Right lobe of liver (tissue), 4 donors: Measurements from ENCODE around the gene SPP2.

Experiments
- POLR2A ChIP-seq: fragments of 450-650 bp; IDR thresholded peaks from one replicate; pipeline ENCODE4 v1.6.1; 2017; ENCODE audit warnings: antibody characterized with exemption, mild to moderate bottlenecking
- TF ChIP-seq, protein P1 (sequence below), 4 donors: fragments of 200-600 bp in 3 of 4; fragments of 450-650 bp in 1 of 4; IDR thresholded peaks; one replicate each; pipeline versions ENCODE4 v1.5.1 to v1.8.0; 2016 to 2022; ENCODE audit warnings: antibody characterized with exemption in 4 of 4, mild to moderate bottlenecking in 2 of 4
- donor health status: DM: no; HTN: no; CAD: no.
- donor health status: DM: no; HTN: no; CAD: no.
- donor health status: DM: no; HTN: yes; CAD: no.

DNA sequence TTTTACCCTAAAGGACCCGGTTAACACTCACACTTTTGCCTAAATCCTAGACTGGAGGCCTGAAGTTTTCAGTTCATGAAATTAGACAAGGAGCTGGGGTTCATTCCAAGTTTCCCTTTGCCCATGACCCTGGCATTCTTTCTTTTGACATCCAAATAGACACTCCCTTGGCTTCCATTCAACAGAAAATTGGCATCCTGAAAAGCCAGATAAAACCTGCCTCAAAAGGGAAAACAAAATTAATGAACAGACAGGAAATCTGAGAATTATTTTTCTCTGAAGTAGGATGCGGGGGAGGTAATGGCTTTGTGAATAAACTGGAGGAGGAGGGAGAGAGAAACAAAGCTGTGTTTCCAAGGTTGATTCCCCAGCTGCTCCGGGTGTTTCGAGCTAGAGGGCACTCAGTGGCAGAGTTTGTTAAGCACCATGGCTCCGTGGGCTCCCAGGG, 41.0 kb downstream of the SPP2 start:
- TF ChIP-seq, protein P1, sequence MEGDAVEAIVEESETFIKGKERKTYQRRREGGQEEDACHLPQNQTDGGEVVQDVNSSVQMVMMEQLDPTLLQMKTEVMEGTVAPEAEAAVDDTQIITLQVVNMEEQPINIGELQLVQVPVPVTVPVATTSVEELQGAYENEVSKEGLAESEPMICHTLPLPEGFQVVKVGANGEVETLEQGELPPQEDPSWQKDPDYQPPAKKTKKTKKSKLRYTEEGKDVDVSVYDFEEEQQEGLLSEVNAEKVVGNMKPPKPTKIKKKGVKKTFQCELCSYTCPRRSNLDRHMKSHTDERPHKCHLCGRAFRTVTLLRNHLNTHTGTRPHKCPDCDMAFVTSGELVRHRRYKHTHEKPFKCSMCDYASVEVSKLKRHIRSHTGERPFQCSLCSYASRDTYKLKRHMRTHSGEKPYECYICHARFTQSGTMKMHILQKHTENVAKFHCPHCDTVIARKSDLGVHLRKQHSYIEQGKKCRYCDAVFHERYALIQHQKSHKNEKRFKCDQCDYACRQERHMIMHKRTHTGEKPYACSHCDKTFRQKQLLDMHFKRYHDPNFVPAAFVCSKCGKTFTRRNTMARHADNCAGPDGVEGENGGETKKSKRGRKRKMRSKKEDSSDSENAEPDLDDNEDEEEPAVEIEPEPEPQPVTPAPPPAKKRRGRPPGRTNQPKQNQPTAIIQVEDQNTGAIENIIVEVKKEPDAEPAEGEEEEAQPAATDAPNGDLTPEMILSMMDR (IDR thresholded peaks at IDR 0.05), result no peak
- no peak for TF ChIP-seq POLR2A
